H54 (cell line): ENCODE results near the gene ANKHD1.

ENCODE experiments used
- DNase-seq: peaks from one replicate; pipeline ENCODE4 v3.0.0; 2011; ENCODE audit warnings: low spot score, mixed read lengths; ENCODE audit not compliant: insufficient read length
- FAIRE-seq: peaks from 3 replicates; lab custom pipeline; 2011; peaks lifted over from hg19 to GRCh38; lab: Jason Lieb, UNC
- POLR2A ChIP-seq: IDR thresholded peaks from 2 replicates; pipeline ENCODE4 v1.6.1; 2011; ENCODE audit warnings: low read depth, mild to moderate bottlenecking, low read length

ANKHD1 gene

DNA sequence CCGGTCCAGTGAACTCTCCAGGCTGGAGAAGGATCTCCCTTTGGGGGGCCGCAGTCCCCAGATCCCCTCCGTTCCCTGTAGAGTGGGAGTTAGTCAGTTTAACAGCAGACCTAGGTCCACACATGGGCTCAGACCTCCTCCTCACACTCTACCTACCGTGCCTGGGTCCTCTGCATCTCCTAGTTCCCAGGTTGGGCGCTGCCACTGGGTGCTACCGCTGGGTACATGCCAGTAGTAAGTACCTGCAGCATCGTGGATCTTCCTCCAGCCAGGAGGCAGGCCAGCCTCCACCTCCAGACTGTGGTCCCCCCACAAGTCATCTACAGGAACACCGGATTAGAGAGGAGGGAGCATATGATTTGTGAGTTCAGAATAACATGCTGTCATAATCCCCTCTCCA is 162.0 kb downstream of the ANKHD1 start:
- no peak for FAIRE-seq
- TF ChIP-seq POLR2A = no peak
- no peak for DNase-seq

DNA sequence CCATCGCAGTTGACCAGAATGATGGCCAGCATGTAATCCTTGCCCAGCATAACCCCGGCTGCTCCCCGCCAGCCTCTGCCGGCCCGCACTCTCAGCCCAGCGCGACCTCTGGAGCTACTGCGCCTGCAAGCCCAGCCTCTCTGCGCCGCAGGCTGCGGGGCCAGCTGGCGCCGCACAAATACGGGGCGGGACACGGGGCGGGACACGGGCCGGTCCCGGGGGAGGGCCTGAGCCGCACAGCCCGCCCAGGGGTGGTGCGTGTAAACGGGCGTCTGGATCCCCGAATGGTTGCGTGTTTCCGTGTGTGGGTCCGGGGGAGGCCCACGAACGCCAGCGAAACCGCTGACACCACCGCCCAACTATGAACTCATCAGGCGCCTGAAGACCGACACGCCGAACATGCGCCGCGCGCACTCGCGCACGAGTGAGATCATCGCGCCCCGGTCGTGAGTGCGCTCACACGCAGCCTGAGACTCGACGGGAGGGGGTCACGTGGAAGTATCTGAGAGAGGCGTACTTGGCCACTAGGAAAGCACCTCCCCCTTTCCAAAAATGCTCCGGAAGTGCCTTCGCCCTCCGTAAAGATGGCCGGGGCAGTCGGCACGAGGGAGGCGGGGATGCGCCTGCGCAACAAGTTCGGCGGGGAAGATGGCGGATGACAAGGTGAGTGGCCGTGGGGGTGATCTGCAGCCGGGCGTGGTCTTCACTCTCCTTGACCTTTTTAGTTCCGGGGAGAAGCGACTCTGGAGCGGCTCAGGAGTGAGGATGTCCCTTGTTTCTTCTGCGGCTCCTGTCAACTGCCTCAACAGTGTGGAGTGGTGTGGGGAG is 162.8 kb downstream of the ANKHD1 start, which contains the start of the genes APBB3 and SLC35A4:
TSS of gene APBB3 (minus strand) at position 403 of the 828 bp plus-strand sequence. CDS start at position 50, 353 bp downstream.
TSS of gene SLC35A4 (plus strand) at position 633 of the 828 bp plus-strand sequence. CDS start 2,342 bp downstream, outside the sequence.
- no peak for FAIRE-seq
- DNase-seq = peak; percentile 93
- TF ChIP-seq POLR2A = peak; percentile 91

DNA sequence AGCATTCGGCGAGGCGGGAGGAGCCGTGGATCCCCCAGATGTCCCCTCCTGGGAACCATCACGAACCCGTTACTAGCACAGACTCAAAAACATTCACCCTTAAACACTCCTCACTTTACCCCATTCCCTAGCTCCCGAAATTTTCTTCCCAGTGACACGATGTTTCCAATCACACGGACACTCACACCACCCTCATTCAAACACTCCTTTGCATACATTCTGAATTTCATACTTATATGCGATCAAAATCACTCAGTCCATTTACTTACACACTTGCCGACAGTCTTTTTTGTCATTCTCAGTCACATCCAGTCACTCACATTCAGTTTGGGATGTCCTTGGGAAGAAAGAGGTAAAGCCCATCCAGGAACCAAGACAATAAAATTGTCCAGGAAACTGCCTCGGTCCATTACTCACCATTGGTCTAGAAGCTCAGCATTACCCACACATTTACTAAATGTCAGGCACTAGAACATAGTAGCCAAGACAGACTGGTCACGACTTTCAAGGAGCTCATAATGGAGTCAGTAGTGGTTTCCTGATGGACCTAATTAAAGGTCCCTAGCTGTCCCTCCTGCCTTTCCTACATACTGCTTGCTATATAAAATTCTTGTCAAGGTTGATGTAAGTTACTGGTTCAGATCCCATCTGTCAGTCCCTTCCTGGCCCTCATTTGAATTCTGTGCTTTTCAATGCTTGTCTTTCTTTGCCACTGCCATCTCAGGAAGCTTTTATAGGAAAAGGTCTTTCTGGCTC is 163.6 kb downstream of the ANKHD1 start:
- DNase-seq (no peak), FAIRE-seq (no peak)
- TF ChIP-seq POLR2A = no peak

DNA sequence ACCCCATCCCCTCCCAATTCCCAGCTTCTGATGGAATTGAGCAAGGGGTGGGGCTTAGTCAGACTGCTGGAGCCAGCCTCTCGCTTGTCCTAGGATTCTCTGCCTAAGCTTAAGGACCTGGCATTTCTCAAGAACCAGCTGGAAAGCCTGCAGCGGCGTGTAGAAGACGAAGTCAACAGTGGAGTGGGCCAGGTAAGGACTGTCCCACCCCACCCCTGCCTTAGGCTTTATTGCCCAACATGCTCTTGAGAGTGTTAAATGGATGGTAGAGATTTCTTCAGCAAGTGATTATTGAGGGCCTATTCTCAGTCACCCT is 164.1 kb downstream of the ANKHD1 start:
- no peak for TF ChIP-seq POLR2A
- FAIRE-seq (no peak), DNase-seq (no peak)

DNA sequence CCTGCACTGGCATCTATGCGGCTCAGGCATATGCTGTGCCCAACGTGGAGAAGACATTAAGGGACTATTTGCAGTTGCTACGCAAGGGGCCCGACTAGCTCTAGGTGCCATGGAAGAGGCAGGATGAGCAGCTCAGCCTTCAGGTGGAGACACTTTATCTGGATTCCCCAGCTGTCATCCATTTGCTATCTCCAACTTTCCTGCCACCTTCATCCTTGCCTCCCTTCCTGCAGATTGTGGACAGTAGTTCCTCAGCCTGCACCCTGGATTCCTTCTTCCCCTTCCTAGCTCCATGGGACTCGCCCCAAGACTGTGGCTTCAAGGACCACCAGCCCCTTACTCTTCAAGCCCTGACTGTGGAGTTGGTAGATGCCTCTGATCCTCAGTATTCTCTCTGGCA is 165.0 kb downstream of the ANKHD1 start:
- FAIRE-seq = no peak
- no peak for TF ChIP-seq POLR2A
- DNase-seq = no peak

DNA sequence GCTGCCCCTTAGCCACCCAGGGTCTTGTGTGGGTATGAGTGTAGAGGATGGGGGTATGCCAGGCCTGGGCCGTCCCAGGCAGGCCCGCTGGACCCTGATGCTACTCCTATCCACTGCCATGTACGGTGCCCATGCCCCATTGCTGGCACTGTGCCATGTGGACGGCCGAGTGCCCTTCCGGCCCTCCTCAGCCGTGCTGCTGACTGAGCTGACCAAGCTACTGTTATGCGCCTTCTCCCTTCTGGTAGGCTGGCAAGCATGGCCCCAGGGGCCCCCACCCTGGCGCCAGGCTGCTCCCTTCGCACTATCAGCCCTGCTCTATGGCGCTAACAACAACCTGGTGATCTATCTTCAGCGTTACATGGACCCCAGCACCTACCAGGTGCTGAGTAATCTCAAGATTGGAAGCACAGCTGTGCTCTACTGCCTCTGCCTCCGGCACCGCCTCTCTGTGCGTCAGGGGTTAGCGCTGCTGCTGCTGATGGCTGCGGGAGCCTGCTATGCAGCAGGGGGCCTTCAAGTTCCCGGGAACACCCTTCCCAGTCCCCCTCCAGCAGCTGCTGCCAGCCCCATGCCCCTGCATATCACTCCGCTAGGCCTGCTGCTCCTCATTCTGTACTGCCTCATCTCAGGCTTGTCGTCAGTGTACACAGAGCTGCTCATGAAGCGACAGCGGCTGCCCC is 165.6 kb downstream of the ANKHD1 start:
- no peak for DNase-seq
- TF ChIP-seq POLR2A = no peak
- FAIRE-seq = no peak

DNA sequence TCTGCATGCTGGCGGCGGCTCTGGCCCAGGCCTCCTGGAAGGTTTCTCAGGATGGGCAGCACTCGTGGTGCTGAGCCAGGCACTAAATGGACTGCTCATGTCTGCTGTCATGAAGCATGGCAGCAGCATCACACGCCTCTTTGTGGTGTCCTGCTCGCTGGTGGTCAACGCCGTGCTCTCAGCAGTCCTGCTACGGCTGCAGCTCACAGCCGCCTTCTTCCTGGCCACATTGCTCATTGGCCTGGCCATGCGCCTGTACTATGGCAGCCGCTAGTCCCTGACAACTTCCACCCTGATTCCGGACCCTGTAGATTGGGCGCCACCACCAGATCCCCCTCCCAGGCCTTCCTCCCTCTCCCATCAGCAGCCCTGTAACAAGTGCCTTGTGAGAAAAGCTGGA is 166.2 kb downstream of the ANKHD1 start:
- FAIRE-seq = no peak
- TF ChIP-seq POLR2A = no peak
- DNase-seq = no peak

DNA sequence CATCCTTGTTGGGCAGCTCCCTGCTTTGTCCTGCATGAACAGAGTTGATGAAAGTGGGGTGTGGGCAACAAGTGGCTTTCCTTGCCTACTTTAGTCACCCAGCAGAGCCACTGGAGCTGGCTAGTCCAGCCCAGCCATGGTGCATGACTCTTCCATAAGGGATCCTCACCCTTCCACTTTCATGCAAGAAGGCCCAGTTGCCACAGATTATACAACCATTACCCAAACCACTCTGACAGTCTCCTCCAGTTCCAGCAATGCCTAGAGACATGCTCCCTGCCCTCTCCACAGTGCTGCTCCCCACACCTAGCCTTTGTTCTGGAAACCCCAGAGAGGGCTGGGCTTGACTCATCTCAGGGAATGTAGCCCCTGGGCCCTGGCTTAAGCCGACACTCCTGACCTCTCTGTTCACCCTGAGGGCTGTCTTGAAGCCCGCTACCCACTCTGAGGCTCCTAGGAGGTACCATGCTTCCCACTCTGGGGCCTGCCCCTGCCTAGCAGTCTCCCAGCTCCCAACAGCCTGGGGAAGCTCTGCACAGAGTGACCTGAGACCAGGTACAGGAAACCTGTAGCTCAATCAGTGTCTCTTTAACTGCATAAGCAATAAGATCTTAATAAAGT is 166.9 kb downstream of the ANKHD1 start:
- TF ChIP-seq POLR2A = no peak
- no peak for FAIRE-seq
- no peak for DNase-seq

DNA sequence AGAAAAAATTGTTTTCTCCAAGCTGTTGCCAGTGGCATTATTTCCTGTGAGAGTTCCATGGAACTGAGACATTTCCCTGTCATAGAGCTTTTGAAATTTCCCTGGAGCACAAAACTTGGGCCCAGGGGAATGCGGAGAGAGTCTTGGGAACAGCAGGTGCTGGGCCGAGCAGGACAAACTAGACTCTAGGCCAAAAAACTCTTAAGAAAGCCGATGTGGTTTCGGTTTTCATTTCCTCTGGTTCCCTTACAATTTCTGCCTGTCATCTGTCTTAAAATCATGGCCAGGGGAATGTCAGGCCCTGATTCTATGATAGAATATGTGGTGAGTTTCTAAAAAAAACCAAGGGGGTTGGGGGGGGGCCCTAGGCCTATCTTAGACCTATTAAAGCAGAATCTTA is 167.6 kb downstream of the ANKHD1 start:
- DNase-seq (no peak), FAIRE-seq (no peak)
- TF ChIP-seq POLR2A = no peak

DNA sequence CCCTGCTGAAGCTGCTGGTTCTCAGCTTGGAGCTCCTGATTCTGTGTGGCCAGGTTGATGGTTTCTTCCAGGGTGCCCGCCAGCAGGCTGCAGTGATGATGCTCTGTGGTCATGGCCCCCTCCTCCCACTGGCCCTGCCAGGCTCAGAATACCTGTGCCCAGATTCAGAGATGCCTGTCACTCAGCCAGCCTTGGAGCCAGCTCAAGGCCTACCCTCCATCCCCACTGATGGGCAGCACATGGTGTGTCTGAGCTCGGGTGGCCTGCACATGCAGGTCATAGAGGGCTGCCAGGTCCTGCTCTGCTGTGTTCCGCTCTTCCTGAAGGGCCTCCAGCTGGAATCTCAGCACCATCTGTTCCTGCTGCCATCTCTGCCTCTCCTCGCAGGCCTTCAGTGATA is 168.4 kb downstream of the ANKHD1 start:
- DNase-seq (no peak), FAIRE-seq (no peak)

DNA sequence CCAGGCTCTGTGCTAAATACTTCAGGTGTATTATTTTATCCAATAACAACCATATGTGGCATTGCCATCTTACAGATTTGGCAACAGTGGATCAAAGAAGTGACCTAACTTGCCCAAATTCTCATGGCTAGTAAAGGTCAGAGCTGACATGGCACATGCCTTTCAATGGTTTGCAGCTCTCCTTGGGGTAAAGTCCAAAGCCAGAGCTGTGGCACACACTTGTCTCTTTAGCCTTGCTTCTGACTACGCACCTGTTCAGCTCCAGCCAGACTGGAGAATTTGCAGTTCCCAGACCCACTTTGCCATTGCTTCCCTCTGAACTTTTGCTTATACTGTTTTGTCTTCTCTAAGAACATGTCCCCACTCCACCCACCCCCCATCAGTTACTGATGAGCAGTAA is 168.9 kb downstream of the ANKHD1 start:
- TF ChIP-seq POLR2A = no peak
- FAIRE-seq = no peak
- no peak for DNase-seq

More for the DNA sequence above, 168.4 kb downstream of the ANKHD1 start:
- no peak for TF ChIP-seq POLR2A

DNA sequence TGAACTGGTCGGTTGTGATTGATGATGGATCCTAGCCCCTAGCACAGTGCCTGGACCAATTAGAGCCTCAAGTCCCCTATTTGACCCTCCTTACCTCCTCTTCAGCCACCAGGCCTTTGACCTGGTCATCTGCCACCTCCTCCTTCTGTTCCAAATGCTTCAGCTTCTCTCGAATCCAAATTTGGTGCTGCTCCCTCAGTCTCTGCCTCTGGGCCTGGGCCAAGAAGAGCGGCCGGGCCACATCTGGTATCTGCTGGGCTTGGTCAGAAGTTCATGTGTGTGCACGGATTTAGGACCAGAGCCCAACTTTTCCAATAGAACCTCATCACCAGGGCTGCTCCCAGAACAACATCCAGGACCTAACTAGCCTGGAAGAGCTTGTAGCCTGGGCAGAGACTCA is 169.5 kb downstream of the ANKHD1 start:
- TF ChIP-seq POLR2A = no peak
- DNase-seq (no peak), FAIRE-seq (no peak)

DNA sequence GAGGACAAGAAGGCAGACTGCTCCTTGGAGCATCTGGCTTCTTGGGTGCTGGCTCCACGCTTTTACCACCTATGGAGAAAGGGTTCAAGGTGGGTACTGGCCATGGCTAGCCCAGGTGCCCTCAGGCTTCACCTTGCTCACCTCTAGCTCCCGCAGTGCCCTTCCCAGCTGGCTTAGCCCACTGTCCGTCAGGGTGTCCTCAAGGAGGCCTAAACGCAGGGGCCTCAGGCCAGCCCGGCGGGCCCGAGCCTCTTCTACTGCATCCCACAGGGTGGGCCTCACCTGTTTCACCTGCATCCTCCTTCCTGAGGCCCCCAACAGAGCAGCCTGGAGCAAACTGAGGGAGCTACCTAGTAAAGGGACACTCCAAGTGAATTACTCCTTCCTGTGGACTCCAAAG is 172.1 kb downstream of the ANKHD1 start:
- FAIRE-seq (no peak), DNase-seq (no peak)
- no peak for TF ChIP-seq POLR2A
